Measurements from ENCODE around the gene GABRA4. TPM values are rescaled to one million over a fixed set of nuclear protein-coding genes. Genes with fewer than 3 reads are reported as not detected.

Gene GABRA4
- not detected in 5 replicates for total RNA-seq (2022; extraction: Qiagen RNA extraction; ENCODE audit: low read depth)

DNA sequence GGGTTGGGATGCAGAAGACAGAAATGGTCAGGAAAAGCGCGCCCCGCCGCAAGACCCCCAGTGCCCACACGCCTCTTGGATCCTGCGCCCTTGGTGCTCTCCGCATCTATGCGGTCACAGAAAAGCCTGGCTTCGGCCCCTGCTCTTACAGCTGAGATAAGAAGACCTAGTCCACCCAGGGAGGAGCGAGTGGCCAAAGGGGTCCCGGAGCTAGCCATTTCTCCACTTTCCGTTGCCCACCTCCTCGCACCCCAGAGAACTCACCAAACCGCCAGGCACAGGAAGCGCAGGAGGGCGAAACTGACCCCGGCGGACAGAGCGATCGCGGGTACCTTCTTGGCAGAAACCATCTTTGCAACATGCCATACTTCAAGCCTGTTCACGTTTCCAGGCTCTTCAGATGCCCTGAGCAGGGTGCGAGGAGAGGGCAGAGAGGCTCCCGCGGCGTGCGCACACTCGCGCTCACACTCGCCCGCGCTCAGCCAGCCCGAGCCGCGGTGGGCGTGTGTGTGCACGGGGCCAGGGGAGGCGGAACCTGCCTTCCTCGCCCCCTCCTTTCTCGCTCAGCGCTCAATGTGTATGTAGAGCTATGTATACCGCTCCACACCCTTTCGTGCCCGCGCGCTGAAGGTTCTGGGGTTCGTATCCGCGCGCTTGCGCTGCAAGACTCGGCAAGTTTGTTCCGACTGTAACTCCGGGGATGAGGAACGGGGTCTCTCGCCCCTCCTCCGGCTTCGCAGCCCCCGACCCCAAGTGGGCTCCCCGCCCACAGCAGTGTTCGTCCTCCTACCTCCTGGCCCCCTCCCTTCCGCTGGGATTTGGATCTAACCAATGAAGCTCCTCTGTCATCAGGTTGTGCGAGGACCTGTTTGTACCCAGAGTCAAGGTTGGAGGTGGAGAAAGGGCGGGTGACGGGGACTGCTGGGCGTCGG, at the start of gene GABRA4:
Gene GABRA4 (minus strand): TSS at position 507 of the 932 bp plus-strand sequence. CDS start 157 bp downstream, at position 350.

DNA sequence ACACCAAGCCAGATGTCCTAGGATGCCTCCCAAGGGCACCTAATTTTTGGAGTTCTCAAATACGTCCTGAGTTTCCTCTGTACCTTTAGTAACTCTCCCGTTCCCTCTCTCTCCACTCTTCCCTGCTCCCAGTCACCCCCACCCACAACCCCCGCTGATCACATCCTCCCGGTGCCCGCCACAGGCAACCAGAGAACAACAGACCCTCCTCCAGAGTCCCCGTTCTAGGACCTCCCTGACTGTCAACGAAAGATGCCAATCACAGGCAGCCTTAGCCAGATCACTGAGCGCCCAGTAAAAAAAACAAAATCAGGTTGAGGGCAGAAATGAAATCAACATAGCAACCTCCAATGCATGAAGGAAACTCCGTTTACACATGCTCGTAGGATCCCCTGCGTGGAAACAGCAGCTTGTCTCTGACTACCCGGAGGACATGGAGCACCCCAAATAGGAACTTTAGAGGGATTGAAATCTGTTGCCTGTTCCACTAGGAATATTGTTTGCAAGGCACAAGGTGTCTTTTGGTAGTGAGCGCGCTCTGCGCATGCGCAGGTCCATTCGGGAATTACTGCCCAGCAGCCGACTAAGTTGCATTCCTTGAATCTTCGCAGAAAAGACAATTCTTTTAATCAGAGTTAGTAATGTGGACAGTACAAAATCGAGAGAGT, 37.8 kb upstream of the GABRA4 start, which contains the start of gene GABRB1:
Gene GABRB1 (plus strand): TSS at position 557 of the 668 bp plus-strand sequence.

DNA sequence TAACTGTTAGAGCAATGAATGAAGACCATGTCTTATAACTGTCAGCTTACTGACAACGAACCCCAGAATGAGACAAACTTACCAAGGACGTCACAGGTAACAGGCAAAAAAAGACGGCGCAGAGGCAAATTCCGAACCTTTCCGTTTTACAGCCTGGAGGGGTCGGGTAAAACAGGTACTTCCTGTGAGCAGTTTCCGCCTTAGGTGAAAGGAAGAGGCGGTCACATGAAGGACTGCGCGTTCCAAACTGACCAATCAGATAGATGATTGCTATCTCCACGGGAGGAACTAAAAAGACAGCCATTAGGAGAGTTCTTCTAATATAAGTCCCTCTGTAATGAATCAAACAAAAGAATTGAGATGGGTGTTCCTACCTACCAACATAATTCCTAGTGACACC, 84.3 kb downstream of the GABRA4 start, which contains the start of gene COX7B2:
Gene COX7B2 (minus strand): TSS at position 168 of the 400 bp plus-strand sequence. CDS start 174,053 bp downstream, outside the sequence.

Other genes starting within 250 kb of the GABRA4 start
- gene COX7B2, start 84.3 kb downstream of the GABRA4 start, total RNA-seq (2022; extraction: Qiagen RNA extraction; ENCODE audit: low read depth), result not detected in 5 replicates
- not detected in 5 replicates for gene GABRB1, start 38.0 kb upstream of the GABRA4 start, total RNA-seq (2022; extraction: Qiagen RNA extraction; ENCODE audit: low read depth)

All from A549 treated with ZK216348 at 1 μM for 4 hours (cell line).